Islet precursor cell (in vitro differentiated cells): ENCODE results near the gene SPINK8.
A peak's percentile ranks its signal among the peaks of the same experiment; 100 is the strongest.

Experiments used
- DNase-seq: peaks from one replicate; pipeline ENCODE4 v3.0.0-alpha.2; 2018

Gene SPINK8

GRCh38 chr3:48320996-48321395 is 12.5 kb downstream of the SPINK8 start:
- no peak for DNase-seq

GRCh38 chr3:48318713-48319468 is 14.6 kb downstream of the SPINK8 start:
- no peak for DNase-seq

- no peak for DNase-seq
These were observed 18.9 kb downstream of the SPINK8 start for GRCh38 chr3:48314542-48314941.

GRCh38 chr3:48306860-48307530 is 26.5 kb downstream of the SPINK8 start:
- no peak for DNase-seq

GRCh38 chr3:48306290-48306689 is 27.2 kb downstream of the SPINK8 start:
- DNase-seq = no peak

GRCh38 chr3:48305396-48305795 is 28.1 kb downstream of the SPINK8 start:
- DNase-seq = no peak

GRCh38 chr3:48303021-48303420 is 30.4 kb downstream of the SPINK8 start:
- DNase-seq = no peak

GRCh38 chr3:48301800-48302166 is 31.7 kb downstream of the SPINK8 start:
- no peak for DNase-seq

GRCh38 chr3:48301020-48301799 is 32.3 kb downstream of the SPINK8 start, which contains the start of gene NME6:
NME6 (minus strand) TSS chr3:48301367.
- DNase-seq = peak; percentile 96

- DNase-seq = no peak
These were observed 33.4 kb downstream of the SPINK8 start for GRCh38 chr3:48299746-48300712.

- DNase-seq = no peak
These were observed 36.2 kb downstream of the SPINK8 start for GRCh38 chr3:48297111-48297810.

- DNase-seq = no peak
These were observed 36.8 kb downstream of the SPINK8 start for GRCh38 chr3:48296699-48297098.

- no peak for DNase-seq
These were observed 38.7 kb downstream of the SPINK8 start for GRCh38 chr3:48294611-48295263.

- no peak for DNase-seq
These were observed 43.8 kb downstream of the SPINK8 start for GRCh38 chr3:48289659-48290058.

GRCh38 chr3:48287034-48287433 is 46.4 kb downstream of the SPINK8 start:
- no peak for DNase-seq

- no peak for DNase-seq
These were observed 47.2 kb downstream of the SPINK8 start for GRCh38 chr3:48286308-48286707.

GRCh38 chr3:48285675-48286074 is 47.8 kb downstream of the SPINK8 start:
- DNase-seq = no peak

- no peak for DNase-seq
These were observed 48.3 kb downstream of the SPINK8 start for GRCh38 chr3:48285132-48285531.

- no peak for DNase-seq
These were observed 52.6 kb downstream of the SPINK8 start for GRCh38 chr3:48280881-48281280.

GRCh38 chr3:48278884-48279559 is 54.4 kb downstream of the SPINK8 start:
- DNase-seq = no peak
